ENCODE results near the gene ADAM23. TPM values are rescaled to one million over a fixed set of nuclear protein-coding genes. Genes with fewer than 3 reads are reported as not detected.

ADAM23 gene
- total RNA-seq, 1 donor from 2014 or later, result 11.4 TPM

DNA sequence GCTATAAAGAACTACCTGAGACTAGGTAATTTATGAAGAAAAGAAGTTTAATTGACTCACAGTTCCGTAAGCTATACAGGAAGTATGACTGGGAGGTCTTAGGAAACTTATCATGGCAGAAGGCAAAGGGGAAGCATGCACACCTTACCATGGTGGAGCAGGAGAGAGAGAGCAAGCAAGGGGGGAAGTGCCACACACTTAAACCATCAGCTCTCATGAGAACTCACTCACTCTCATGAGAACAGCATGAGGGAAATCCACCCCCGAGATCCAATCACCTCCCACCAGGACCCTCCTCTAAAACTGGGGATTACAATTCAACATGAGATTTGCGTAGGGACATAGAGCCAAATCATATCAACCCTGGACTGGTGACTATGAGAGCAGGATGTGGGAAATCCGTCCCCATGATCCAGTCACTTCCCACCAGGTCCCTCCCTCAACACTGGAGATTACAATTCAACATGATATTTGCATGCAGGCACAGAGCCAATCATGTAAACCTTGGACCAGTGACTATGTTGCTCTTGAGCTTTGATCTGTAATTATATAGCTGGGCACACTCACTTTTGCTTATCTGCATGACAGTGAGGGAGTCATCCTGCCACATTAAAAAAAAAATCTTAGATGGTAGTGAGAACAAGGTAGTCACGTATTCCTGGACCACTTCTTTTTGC, 12.9 kb downstream of the ADAM23 start:
- no peaks in the 10 kb centered on the region for H3K27me3 Mint-ChIP-seq (ENCODE audit: unreplicated experiment)
- H3K4me3 Mint-ChIP-seq (ENCODE audit: unreplicated experiment), result no peak overlapping the region
- DNase-seq (ENCODE audit: extremely low spot score, unreplicated experiment), result no peak
- H3K9me3 Mint-ChIP-seq (ENCODE audit: unreplicated experiment), result no peaks in the 10 kb centered on the region
- no peak overlapping the region for H3K27ac Mint-ChIP-seq (ENCODE audit: unreplicated experiment)
- no peaks in the 10 kb centered on the region for H3K4me1 Mint-ChIP-seq (ENCODE audit: unreplicated experiment)
- H3K36me3 Mint-ChIP-seq (ENCODE audit: unreplicated experiment), result no peaks in the 10 kb centered on the region
- TF ChIP-seq, protein P1, sequence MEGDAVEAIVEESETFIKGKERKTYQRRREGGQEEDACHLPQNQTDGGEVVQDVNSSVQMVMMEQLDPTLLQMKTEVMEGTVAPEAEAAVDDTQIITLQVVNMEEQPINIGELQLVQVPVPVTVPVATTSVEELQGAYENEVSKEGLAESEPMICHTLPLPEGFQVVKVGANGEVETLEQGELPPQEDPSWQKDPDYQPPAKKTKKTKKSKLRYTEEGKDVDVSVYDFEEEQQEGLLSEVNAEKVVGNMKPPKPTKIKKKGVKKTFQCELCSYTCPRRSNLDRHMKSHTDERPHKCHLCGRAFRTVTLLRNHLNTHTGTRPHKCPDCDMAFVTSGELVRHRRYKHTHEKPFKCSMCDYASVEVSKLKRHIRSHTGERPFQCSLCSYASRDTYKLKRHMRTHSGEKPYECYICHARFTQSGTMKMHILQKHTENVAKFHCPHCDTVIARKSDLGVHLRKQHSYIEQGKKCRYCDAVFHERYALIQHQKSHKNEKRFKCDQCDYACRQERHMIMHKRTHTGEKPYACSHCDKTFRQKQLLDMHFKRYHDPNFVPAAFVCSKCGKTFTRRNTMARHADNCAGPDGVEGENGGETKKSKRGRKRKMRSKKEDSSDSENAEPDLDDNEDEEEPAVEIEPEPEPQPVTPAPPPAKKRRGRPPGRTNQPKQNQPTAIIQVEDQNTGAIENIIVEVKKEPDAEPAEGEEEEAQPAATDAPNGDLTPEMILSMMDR (IDR thresholded peaks at IDR 0.05), result no peak

- no peak overlapping the region for H3K4me3 Mint-ChIP-seq (ENCODE audit: unreplicated experiment)
- H3K9me3 Mint-ChIP-seq (ENCODE audit: unreplicated experiment), result no peaks in the 10 kb centered on the region
- H3K27me3 Mint-ChIP-seq (ENCODE audit: unreplicated experiment), result no peaks in the 10 kb centered on the region
- TF ChIP-seq, protein P1 (IDR thresholded peaks at IDR 0.05), result no peak
- DNase-seq (ENCODE audit: extremely low spot score, unreplicated experiment), result no peak
- no peaks in the 10 kb centered on the region for H3K4me1 Mint-ChIP-seq (ENCODE audit: unreplicated experiment)
- no peak overlapping the region for H3K27ac Mint-ChIP-seq (ENCODE audit: unreplicated experiment)
- H3K36me3 Mint-ChIP-seq (ENCODE audit: unreplicated experiment), result no peaks in the 10 kb centered on the region
Measured at GRCh38 chr2:206457188-206457634, 13.9 kb downstream of the ADAM23 start.

DNA sequence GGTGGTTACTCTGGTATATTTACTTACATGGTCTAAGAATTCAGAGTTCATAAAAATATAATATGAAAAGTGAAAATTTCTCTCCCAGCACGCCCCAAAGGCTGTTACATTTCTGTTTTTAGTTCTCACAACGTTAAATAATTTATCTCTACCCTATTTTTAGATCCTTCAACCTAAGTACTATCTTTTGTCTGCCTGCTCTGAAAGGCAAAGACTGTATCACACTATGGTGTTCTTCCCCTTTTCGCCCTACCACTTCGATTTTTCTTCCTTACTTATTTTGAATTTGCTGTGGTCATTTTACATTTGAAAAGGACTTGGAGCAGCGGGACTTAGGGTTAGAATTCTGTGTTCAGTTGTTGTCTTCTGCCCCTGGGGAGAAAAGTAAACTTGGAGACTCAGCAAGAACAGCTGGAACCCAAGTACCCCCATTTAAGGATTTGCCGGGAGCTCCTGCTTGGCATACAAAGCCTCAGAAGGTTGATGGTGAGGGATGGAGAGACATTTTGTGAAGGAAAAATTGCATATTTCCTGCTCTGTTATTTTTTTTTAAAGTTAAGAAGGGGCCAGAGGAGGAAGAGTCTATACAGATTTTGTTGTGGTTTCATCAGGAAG, 19.0 kb downstream of the ADAM23 start:
- Mint-ChIP-seq H3K36me3 (ENCODE audit: unreplicated experiment) (peaks cover 5% of the 10 kb centered on the region), H3K4me3 (ENCODE audit: unreplicated experiment) (no peak overlapping the region), H3K27ac (ENCODE audit: unreplicated experiment) (no peak overlapping the region), H3K27me3 (ENCODE audit: unreplicated experiment) (no peaks in the 10 kb centered on the region), H3K4me1 (ENCODE audit: unreplicated experiment) (peaks cover 8% of the 10 kb centered on the region), H3K9me3 (ENCODE audit: unreplicated experiment) (peaks cover 12% of the 10 kb centered on the region)
- DNase-seq (ENCODE audit: extremely low spot score, unreplicated experiment), result no peak
- TF ChIP-seq, protein P1 (IDR thresholded peaks at IDR 0.05), result no peak

DNA sequence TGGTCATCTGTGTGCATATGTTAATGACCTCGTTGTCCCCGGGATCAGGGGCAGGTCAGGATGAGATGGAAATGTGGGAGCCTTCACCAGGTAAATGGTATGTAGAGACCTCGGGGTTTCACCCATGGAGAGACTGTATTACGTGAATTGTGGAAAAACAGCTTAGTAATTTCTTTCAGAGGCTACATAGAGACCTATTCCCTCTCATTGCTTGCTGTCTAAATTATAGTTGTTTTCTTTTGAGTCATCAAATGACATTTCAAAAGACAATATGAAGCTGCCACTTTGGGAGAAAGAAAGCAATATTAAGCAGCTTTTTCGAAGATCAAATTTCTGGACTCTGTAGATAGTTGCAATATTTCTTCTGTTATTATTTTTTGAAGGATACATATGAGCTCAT, 20.4 kb downstream of the ADAM23 start:
- Mint-ChIP-seq H3K27ac (ENCODE audit: unreplicated experiment) (no peak overlapping the region), H3K36me3 (ENCODE audit: unreplicated experiment) (peaks cover 5% of the 10 kb centered on the region), H3K27me3 (ENCODE audit: unreplicated experiment) (no peaks in the 10 kb centered on the region), H3K4me3 (ENCODE audit: unreplicated experiment) (no peak overlapping the region), H3K4me1 (ENCODE audit: unreplicated experiment) (peaks cover 8% of the 10 kb centered on the region), H3K9me3 (ENCODE audit: unreplicated experiment) (peaks cover 20% of the 10 kb centered on the region)
- TF ChIP-seq, protein P1 (IDR thresholded peaks at IDR 0.05), result no peak
- no peak for DNase-seq (ENCODE audit: extremely low spot score, unreplicated experiment)

DNA sequence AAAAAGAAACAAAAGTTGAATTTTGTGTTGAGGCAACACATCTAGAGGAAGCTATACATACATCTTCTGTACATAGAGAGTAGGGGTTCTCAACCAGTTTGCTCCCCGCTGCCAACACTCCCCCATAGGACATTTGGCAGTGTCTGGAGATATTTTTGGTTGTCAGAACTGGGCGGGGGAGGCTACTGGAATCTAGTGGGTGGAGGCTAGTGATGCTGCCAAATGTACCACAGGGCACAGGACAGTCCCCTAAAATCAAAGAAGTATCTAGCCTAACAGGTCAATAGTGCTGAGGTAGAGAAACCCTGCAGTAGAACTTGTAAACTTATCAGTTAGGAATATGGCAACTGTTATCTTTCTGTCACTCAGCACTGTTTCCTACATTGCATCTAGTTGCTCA, 21.3 kb downstream of the ADAM23 start:
- H3K4me3 Mint-ChIP-seq (ENCODE audit: unreplicated experiment), result no peak overlapping the region
- no peaks in the 10 kb centered on the region for H3K27me3 Mint-ChIP-seq (ENCODE audit: unreplicated experiment)
- peaks cover 20% of the 10 kb centered on the region for H3K9me3 Mint-ChIP-seq (ENCODE audit: unreplicated experiment)
- H3K27ac Mint-ChIP-seq (ENCODE audit: unreplicated experiment), result no peak overlapping the region
- TF ChIP-seq, protein P1 (IDR thresholded peaks at IDR 0.05), result no peak
- peaks cover 8% of the 10 kb centered on the region for H3K4me1 Mint-ChIP-seq (ENCODE audit: unreplicated experiment)
- no peak for DNase-seq (ENCODE audit: extremely low spot score, unreplicated experiment)
- H3K36me3 Mint-ChIP-seq (ENCODE audit: unreplicated experiment), result peaks cover 5% of the 10 kb centered on the region

Data from osteocyte (in vitro differentiated cells).